Measurements from ENCODE around the gene ARL8A.
"Not testable (repeated sequence)": the region's sequence is repeated elsewhere in the genome, so short reads cannot be mapped to it uniquely, and the experiment has no call there.

ARL8A gene

DNA sequence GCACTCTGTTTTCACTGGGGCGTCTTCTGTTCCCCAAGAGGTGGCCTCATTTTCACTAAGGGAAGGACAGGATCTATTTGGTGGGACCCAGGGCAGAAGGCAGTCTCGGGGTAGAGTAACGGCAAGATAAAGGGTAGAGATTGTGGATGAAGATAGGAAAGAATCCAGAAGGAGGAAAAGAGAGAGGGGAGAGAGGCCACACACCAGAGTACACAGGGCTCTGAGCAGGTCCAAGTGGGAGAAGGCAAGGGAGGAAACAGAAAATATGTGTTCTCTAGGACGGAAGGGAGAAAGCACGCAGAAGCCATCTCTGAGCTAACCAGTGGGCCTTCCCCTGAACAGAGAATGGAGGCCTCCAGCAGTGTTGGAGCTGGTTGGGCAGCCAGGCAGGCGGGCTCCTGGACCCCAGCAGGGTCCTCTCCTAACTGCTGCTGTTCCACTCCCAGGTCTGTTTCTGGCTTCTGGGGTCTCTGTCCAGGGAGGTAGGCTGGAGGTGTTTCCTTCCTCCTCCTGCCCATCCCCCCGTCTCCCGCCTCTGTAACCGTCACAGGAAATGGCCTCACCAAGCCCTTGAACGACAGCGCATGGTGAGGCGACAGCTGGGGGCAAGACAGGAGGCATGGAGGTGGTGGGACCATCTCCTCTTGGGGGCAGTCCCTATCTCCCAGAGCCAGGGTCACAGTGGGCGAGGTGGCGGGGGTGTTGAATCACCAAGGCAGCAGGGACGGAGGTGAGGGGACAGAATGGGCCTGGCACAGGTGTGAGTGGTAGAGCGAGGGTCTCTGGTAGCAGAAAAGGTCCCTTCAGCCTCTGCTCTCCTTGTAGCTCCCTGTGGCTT is 15.2 kb upstream of the ARL8A start:
- peak in 1 of 2 donors; percentile 36 for DNase-seq (ENCODE audit: low read depth in 1 of 2, low spot score in 1 of 2)

DNA sequence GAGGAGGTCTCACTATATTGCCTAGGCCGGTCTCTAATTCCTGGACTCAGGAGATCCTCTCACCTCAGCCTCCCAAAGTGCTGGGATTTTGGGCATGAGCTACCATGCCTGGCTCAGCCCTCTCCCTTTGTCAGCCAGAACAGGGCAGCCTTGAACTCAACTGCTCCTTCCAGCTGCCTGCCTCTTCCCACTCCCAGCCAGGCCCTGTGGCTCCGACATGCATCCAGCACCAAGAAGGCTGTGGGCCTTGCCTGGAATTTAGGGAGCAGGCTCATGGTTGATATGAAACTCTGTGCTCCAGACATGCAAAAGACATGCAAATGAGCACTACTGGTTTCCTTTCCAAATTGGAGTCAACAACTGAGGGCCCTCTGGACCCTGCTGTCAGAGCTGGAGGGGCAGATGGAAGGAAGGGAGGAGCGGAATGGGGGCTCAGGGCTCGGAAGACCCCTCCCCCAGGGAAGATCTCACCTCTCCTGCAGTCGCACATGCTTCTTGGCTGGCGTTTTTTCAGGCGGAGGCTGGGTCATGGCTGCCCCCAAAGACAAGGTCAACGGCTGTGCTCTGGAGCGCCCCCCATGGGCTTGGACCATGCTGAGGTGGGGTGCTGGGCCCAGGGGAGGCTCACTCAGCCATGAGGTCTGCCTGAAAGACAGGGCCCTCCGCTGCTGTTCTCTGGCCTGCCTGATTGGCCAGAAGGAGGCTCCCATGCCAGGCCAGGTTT is 14.4 kb upstream of the ARL8A start:
- no peak for DNase-seq (ENCODE audit: low read depth in 1 of 2, low spot score in 1 of 2)

DNA sequence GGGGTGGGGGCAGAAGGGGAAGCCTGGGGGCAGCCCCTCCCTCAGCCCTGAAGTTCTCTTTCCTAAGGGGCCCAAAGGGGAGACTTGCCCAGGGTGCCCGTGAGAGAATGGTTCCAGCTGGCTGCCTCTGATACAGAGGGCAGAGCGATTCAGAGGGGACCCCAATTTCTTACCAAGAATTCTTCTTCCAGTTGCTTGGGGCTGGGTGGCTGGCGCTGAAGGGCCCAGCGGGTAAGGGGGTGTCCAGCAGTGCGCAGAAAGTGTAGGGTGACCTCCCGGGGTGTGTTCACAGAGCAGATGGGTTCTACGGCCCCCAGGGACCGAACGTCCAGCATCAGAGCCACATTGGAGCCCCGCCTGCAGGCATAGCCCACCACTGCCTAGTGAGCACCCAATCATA is 13.4 kb upstream of the ARL8A start:
- no peak for DNase-seq (ENCODE audit: low read depth in 1 of 2, low spot score in 1 of 2)

DNA sequence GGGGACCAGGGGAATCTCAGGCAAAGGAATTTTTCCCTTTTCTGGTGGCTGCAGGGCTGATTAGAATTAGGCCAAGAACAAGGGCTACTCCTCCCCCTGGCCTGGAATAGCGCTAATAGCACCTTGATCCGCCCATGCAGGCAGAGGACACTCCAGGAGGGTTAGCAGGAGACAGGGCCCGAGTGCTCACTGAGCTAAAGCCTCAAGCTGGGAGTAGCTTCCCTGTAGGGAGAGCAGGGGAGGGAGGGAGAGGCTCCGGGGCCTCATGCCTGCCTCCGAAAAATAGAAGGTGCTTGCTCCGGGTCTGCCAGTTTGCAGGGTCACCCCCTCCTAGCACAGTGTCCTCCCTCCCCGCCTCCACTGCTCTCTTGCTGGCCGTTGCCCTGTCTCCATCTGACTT is 12.1 kb upstream of the ARL8A start:
- no peak for DNase-seq (ENCODE audit: low read depth in 1 of 2, low spot score in 1 of 2)

DNA sequence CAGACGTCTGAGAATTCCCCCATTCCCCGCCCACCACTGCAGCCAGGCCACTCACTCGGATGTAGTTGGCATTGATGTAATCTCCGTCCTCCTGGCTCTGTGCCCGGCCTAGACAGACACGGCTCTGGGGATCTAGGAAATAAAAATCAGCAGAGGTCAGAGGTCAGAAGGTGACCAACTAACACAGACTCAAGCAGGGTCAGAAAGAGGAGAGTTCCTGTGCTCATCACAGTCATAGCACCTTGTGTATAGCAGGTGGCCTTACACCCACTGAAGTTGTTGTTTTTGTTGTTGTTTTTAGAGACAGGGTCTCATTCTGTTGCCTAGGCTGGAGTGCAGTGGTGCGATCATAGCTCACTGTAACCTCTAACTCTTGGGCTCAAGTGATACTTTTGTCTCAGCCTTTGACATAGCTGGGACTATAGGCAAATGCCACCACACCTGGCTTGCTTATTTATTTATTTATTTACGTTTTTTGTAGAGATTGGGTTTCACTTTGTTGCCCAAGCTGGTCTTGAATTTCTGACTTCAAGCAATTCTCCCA is 11.0 kb upstream of the ARL8A start:
- DNase-seq (ENCODE audit: low read depth in 1 of 2, low spot score in 1 of 2) = no peak

DNA sequence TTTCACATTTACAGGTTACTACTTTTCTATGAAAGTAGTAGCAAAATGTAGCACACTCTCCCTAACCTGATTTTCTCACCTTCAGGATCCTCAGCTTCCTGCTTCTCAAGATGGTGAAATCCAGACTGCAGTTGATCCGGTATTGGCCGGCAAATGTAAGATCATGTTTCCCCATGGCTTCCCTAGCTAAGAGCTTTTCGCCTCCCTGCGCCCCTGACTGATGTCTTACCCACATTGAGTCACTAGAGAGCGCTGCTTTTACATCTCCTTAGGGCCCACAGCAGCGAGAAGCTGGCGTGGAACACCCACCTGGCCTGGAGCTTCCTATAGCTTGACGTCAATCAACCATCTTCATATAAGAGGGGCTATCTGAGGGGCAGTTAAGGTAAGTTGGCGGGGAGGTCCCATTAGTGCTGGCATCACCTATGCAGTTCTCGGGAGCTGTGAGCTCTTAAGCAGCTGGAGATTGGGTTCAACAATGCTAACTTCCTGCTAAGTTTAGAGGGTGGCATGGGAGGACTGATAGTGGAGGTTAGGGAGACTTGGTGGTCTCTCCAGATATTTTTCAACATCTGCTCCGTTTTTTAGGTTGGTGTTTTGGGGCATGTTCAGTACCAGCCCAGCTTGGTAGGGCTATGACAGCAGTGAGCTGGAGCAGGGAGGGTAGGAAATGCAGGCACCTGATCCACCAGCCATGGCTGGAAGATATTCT is 10.4 kb upstream of the ARL8A start:
- DNase-seq (ENCODE audit: low read depth in 1 of 2, low spot score in 1 of 2) = no peak

DNA sequence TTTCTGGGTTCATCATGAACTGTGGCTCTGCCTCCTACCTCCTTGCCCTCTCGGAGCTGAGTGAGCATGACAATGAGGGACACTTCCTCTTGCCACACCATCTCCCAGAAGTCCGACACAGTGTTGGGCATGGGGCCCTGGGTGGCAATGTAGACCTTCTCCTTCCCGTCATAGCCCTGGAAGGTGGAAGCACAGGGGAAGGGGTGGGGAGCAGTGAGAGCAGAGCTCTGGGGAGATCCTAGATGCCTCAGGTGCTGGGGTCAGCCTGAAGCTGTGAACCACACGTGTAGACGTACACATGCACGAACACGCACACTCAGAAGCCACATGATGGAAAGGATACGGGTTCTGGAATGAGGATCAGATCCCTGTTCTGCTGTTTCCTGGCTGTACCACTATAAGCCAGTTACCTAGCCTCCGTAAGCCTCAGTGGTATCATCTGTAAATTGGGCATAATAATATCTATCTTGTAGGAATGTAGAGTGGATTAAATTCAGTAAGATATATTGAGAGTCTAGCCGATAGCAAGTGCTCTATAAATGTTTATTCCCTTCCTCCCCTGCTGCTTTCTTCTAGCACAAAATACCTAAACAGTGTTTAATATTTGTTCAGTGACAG is 9.7 kb upstream of the ARL8A start:
- DNase-seq (ENCODE audit: low read depth in 1 of 2, low spot score in 1 of 2) = no peak

DNA sequence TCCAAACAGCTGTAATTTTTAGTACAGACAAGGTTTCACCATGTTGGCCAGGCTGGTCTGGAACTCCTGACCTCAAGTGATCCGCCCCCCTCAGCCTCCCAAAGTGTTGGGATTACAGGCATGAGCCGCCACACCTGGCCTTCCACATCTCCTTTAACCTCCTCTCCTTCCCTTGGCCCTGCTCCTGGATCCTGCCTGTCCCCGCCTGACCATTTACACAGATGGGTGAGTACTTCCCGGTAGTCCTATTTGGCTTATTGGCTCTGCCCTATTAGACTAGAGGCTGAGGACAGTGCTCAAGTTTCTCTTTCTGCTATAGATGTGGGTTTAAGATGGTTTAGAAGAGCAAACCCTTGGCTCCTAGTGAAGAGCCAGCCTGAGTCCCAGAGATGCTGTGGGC is 8.7 kb upstream of the ARL8A start:
- DNase-seq (ENCODE audit: low read depth in 1 of 2, low spot score in 1 of 2) = no peak

DNA sequence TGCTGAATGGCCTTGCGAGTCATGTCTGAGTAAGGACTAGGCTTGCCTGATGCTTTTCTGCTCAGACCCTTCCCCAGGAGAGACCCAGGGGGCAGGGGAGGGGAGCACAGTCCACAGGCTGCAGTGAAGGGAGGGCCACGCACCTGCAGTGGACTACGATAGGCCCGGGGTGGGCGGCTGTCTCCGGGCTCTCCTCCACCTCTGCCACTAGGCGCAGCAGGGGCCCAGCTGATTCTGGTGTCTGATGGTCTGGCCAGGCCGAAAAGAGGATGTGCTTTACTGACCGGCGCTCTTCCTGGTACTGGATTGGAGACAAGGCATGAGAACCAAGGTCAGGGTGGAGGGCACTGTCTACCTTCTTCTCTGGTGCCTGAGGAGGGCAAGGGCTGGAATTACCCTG is 7.9 kb upstream of the ARL8A start:
- no peak for DNase-seq (ENCODE audit: low read depth in 1 of 2, low spot score in 1 of 2)

DNA sequence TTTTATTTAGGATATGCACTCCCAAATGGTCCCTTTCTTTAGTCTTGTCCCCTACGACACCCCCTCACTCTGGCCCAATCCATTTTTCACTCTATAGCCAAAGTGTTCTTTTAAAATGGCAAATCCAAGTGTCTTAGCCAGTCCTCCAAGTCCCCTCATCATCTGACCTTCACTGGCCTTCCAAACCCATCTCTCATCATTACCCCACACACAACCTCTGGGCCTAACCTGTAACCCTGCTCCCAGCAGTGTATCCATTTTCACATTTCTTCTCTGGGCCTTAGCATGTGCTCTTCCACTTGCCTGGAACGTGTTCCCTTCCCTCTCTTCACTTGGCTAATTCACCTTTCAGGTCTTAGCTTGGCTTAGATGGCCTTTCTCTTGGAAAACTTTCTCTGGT is 6.5 kb upstream of the ARL8A start:
- DNase-seq (ENCODE audit: low read depth in 1 of 2, low spot score in 1 of 2) = no peak

DNA sequence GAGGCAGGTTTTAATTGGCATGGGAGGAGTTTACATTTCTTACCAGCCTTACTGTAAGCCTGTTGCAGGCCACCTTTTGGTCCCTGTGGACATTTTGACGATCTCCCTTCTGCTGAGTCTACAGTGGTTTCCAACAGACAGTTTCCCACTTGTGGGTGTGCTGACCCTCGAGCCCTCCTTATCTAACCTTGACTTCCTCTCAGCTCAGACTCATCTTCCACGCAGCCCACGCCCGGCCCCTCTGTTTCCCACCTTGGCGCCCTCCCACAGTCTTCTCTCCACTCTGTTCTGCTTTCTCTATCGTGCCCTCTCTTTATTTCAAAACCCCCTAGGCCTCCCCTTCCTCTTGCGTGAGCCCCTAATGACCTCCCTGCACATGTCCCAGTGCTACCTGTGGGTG is 6.1 kb upstream of the ARL8A start:
- DNase-seq (ENCODE audit: low read depth in 1 of 2, low spot score in 1 of 2) = no peak

DNA sequence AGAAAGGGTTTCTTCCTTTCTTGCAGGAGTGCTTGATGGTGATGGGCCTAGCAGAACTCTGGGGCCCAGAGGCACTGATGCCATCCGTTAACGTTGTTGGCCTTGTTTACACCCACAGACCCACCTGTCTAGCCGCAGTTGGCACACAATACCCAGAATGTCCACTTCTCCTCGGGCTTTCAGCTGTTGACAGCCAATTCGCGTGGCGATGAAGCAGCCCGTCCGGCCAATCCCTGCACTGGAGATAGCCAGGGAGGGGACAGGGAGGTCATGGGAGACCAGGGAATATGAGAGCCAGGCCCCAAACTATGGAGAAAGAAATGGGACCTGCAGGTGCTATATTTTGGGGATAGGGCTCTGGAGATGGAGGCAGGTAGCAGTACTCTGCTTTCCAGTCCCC is 5.7 kb upstream of the ARL8A start:
- DNase-seq (ENCODE audit: low read depth in 1 of 2, low spot score in 1 of 2) = no peak

DNA sequence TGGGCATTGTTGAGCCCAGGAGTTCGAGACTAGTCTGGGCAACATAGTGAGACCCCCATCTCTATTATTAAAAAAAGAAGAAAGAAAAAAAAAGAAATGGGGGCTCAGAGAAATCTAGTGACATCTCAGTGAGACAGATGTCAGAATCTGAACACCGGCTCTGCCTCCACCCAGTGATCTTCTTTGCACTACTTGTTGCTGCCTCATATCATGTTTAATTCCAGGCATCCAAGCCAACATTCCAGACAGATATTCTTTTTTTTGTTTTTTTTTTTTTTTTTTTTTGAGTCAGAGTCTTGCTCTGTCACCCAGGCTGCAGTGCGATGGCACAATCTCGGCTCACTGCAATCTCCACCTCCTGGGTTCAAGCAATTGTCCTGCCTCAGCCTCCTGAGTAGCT is 5.0 kb upstream of the ARL8A start:
- no peak for DNase-seq (ENCODE audit: low read depth in 1 of 2, low spot score in 1 of 2)

DNA sequence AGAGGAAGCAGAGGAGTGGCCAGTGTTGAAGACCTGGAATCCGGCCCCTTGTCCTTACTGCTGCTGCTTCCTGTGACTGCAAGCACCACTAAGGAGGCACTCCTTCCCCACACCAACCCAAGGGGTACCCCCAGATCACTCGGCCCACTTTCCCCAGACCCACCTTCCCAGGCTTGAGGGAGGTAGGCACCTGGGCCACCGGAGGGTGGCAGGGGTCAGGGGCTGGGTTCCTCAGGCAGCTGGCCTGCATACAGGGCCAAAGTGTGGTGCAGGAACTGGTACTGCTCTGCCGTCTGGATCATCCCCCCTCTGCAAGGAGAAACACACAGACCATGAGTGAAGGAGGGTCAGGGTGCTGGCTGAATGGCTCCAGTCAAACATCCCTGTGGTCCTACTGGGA is 3.9 kb upstream of the ARL8A start:
- DNase-seq (ENCODE audit: low read depth in 1 of 2, low spot score in 1 of 2) = no peak

DNA sequence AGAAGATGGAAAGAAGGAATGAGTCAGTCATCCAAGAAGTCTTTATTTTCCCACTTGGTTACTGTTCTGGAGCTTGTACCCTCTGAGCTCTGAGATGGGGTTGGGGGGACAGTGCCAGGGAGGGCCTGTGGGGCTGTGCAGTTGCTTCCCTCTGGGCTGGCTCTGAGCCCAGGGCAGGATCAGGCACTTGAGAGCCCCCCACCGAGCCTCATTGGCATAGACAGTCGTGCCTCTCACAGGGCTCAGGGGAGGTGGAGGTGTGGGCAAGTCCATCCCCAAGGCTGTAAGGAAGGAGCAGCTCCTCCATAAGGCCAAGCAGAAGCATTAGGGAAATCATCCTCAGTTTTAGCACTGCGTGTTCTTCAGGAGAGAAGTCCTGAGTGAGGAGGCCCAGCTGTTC is 2.5 kb upstream of the ARL8A start:
- no peak for DNase-seq (ENCODE audit: low read depth in 1 of 2, low spot score in 1 of 2)

DNA sequence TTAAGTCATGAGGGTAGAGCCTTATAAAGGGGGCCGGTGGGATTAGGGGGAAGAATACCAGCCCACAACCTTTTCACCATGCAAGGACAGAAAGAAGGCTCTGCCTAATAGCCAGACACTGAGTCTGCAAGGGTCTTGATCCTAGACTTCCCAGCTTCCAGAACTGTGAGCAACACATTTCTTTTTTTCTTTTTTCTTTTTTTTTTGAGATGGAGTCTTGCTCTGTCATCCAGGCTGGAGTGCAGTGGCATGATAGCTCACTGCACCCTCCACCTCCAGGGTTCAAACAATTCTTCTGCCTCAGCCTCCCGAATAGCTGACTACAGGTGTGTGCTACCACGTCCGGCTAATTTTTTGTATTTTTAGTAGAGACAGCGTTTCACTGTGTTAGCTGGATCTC is 1.7 kb upstream of the ARL8A start:
- DNase-seq (ENCODE audit: low read depth in 1 of 2, low spot score in 1 of 2) = no peak

DNA sequence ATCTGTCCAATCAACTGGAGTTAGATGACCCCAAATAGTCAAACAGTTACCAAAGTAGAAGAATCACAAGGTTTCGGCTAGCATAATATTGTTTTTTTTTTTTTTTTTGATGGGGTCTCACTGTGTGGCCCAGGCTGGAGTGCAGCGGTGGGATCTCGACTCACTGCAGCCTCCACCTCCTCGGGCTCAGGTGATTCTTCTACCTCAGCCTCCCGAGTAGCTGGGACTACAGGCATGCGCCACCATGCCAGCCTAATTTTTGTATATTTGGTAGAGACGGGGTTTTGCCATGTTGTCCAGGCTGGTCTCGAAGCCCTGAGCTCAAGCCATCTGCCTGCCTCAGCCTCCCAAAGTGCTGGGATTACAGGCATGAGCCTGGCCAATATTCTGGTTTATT is 1.2 kb upstream of the ARL8A start:
- not testable (repeated sequence) for DNase-seq (ENCODE audit: low read depth in 1 of 2, low spot score in 1 of 2)

DNA sequence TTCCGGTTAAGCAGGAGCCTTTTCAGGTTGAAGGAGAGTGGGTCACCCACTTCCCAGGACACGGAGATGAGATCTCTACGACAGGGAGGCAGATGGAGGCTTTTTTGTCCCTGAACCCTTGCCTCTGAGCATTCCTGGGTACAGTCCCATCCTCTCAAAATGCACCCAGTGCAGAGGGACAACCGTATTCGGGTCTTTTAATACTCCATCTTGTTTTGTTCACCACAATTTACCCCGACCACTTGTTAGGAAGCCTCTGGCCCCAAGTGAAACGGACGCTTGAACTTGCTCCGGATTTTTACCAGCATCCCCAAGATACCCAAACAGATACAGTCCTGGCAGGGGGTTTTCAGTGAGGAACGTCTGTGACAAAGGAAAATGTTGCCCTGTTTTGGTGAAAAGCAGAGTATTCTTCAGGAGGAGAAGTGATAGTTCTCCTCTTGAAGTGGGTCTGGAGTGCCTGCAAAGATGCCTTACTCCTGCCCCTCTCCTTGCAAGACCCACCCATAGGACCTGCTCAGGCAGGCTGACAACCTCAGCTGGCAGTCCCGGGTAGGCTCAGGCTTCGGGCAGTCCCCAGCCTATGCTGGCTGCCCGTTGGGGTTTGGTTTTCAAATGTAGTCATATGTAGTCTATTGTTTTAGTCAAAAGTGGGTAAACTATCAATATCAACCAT is 669 bp upstream of the ARL8A start:
- DNase-seq (ENCODE audit: low read depth in 1 of 2, low spot score in 1 of 2) = no peak

DNA sequence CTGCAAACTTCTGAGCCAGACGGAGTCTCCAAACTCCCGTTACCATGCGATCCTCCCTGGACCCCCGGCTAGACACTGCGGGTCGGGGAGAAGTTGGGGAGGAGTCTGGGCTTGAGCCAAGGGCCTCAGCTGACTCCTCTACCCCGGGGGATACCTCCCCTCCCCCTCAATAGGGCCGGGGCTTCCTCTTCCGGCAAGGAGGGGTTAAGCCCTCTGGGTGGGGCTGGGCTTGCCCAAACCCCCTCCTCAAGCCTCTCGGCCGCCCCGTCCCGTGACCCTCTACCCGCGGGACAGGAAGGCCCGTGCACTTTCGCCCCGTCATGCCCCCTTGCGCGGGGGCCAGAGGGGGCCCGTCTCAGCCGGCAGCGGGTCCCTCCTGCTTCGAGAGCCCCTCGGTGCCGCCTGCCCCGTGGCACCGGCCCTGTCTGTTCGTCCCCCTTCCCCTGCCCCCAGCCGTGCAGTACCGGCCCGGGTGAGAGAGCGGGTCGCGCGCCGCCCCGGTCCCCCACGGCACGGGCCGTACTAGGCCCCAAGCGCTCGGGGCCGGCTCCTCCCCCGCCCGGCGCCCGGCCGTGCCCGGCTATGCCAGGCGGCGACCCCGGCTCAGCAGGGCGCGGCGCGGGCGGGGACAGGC is 652 bp downstream of the ARL8A start:
- no peak for DNase-seq (ENCODE audit: low read depth in 1 of 2, low spot score in 1 of 2)

DNA sequence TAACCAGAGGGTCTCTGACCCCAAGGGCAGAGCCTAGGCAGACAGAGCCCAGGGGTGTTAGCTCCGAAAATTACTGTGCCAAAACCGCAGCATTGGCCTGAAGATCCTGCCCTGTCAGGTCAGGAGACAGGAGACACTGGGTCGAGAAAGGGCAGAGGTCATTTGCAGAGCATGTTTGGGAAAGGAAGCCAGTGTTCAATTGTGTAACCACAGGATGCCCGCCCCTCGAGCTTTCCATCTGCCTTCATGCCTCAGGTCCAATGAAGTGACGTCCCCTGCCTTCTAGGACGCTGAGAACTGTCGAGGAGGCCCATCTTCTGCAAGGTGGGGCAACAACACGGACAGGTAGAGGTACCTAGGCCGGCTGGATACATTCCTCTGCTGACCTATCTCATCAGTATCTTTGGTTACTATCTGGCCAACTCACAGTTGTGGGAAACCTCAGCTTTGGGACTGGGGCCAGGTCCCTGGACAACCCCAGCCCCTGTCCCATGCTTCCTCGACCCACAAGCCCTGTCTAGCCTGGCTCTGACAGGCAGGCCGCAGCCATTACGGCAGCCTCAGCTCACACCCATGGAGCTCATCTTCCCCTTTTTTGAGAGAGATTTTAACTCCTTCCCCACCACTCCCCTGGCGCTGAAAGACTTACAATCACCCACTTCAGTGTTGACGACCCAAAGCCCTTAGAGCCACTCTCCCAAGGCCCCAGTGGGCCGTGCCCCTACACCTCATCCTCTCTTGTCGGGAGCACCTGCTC is 1.3 kb downstream of the ARL8A start:
- no peak for DNase-seq (ENCODE audit: low read depth in 1 of 2, low spot score in 1 of 2)
